Adipocyte (in vitro differentiated cells): Measurements from ENCODE around the gene TMPRSS4.

ENCODE experiments used
- DNase-seq: peaks from one replicate; pipeline ENCODE4 v3.0.0-alpha.2; 2015; ENCODE audit warnings: low read depth
- H3K27me3 ChIP-seq: replicated peaks from 2 replicates; pipeline ENCODE4 v1.7.0; 2013; ENCODE audit warnings: mild to moderate bottlenecking, low read length, moderate library complexity; ENCODE audit not compliant: control insufficient read depth, insufficient read depth
- H3K36me3 ChIP-seq: 2 replicates; pipeline ENCODE4 v1.7.0; 2013; ENCODE audit warnings: low read length, mild to moderate bottlenecking, moderate library complexity; ENCODE audit not compliant: control insufficient read depth, insufficient read depth, severe bottlenecking
- H3K4me1 ChIP-seq: 2 replicates; pipeline ENCODE4 v1.7.0; 2013; ENCODE audit warnings: mild to moderate bottlenecking, low read length, moderate library complexity; ENCODE audit not compliant: control insufficient read depth, insufficient read depth
- H3K4me3 ChIP-seq: 2 replicates; pipeline ENCODE4 v1.7.0; 2013; ENCODE audit warnings: mild to moderate bottlenecking, low read length, moderate library complexity
- H3K9ac ChIP-seq: 2 replicates; pipeline ENCODE4 v1.7.0; 2013; ENCODE audit warnings: mild to moderate bottlenecking, low read length, moderate library complexity
- H3K9me3 ChIP-seq: 2 replicates; pipeline ENCODE4 v1.7.0; 2013; ENCODE audit warnings: mild to moderate bottlenecking, low read length, moderate library complexity; ENCODE audit not compliant: control insufficient read depth

TMPRSS4 gene

GRCh38 chr11:118129471-118130172 is 52.7 kb downstream of the TMPRSS4 start:
- no peaks in the 10 kb centered on the region for H3K9me3 ChIP-seq
- no peak for DNase-seq
- H3K27me3 ChIP-seq, result peaks cover 23% of the 10 kb centered on the region
- no peak overlapping the region for H3K9ac ChIP-seq
- H3K4me3 ChIP-seq, result no peak overlapping the region
- no peaks in the 10 kb centered on the region for H3K36me3 ChIP-seq
- no peaks in the 10 kb centered on the region for H3K4me1 ChIP-seq

- H3K36me3 ChIP-seq, result no peaks in the 10 kb centered on the region
- no peaks in the 10 kb centered on the region for H3K9me3 ChIP-seq
- H3K9ac ChIP-seq, result no peak overlapping the region
- no peak overlapping the region for H3K4me3 ChIP-seq
- no peak for DNase-seq
- peaks cover 45% of the 10 kb centered on the region for H3K27me3 ChIP-seq
- no peaks in the 10 kb centered on the region for H3K4me1 ChIP-seq
Observed at GRCh38 chr11:118132385-118133151, 55.7 kb downstream of the TMPRSS4 start.

- Histone ChIP-seq H3K36me3 (no peaks in the 10 kb centered on the region), H3K9me3 (no peaks in the 10 kb centered on the region), H3K4me1 (no peaks in the 10 kb centered on the region), H3K9ac (no peak overlapping the region), H3K4me3 (no peak overlapping the region), H3K27me3 (peaks cover 54% of the 10 kb centered on the region)
- no peak for DNase-seq
Observed at GRCh38 chr11:118133816-118134215, 56.9 kb downstream of the TMPRSS4 start.

GRCh38 chr11:118135051-118135795 is 58.3 kb downstream of the TMPRSS4 start:
- Histone ChIP-seq H3K9me3 (no peaks in the 10 kb centered on the region), H3K9ac (no peak overlapping the region), H3K4me1 (no peaks in the 10 kb centered on the region), H3K36me3 (no peaks in the 10 kb centered on the region), H3K27me3 (peaks cover 59% of the 10 kb centered on the region), H3K4me3 (no peak overlapping the region)
- DNase-seq, result no peak

GRCh38 chr11:118135796-118136165 is 58.9 kb downstream of the TMPRSS4 start:
- Histone ChIP-seq H3K9ac (no peak overlapping the region), H3K4me3 (no peak overlapping the region), H3K27me3 (peaks cover 65% of the 10 kb centered on the region), H3K36me3 (no peaks in the 10 kb centered on the region), H3K9me3 (no peaks in the 10 kb centered on the region), H3K4me1 (no peaks in the 10 kb centered on the region)
- no peak for DNase-seq

- H3K27me3 ChIP-seq, result peaks cover 70% of the 10 kb centered on the region
- H3K36me3 ChIP-seq, result no peaks in the 10 kb centered on the region
- DNase-seq, result no peak
- no peaks in the 10 kb centered on the region for H3K9me3 ChIP-seq
- H3K4me1 ChIP-seq, result no peaks in the 10 kb centered on the region
- no peak overlapping the region for H3K4me3 ChIP-seq
- no peak overlapping the region for H3K9ac ChIP-seq
Observed at GRCh38 chr11:118136341-118136740, 59.5 kb downstream of the TMPRSS4 start.

- no peaks in the 10 kb centered on the region for H3K4me1 ChIP-seq
- no peak overlapping the region for H3K9ac ChIP-seq
- DNase-seq, result no peak
- H3K36me3 ChIP-seq, result no peaks in the 10 kb centered on the region
- H3K9me3 ChIP-seq, result no peaks in the 10 kb centered on the region
- peaks cover 72% of the 10 kb centered on the region for H3K27me3 ChIP-seq
- H3K4me3 ChIP-seq, result no peak overlapping the region
Observed at GRCh38 chr11:118136801-118137200, 59.9 kb downstream of the TMPRSS4 start.

- no peaks in the 10 kb centered on the region for H3K4me1 ChIP-seq
- DNase-seq, result no peak
- H3K9ac ChIP-seq, result no peak overlapping the region
- no peak overlapping the region for H3K4me3 ChIP-seq
- no peaks in the 10 kb centered on the region for H3K9me3 ChIP-seq
- H3K27me3 ChIP-seq, result peaks cover 84% of the 10 kb centered on the region
- no peaks in the 10 kb centered on the region for H3K36me3 ChIP-seq
Observed at GRCh38 chr11:118138839-118139420, 62.1 kb downstream of the TMPRSS4 start.

- no peaks in the 10 kb centered on the region for H3K4me1 ChIP-seq
- H3K4me3 ChIP-seq, result no peak overlapping the region
- no peak for DNase-seq
- no peak overlapping the region for H3K9ac ChIP-seq
- peaks cover 86% of the 10 kb centered on the region for H3K27me3 ChIP-seq
- no peaks in the 10 kb centered on the region for H3K36me3 ChIP-seq
- H3K9me3 ChIP-seq, result no peaks in the 10 kb centered on the region
Observed at GRCh38 chr11:118139578-118139977, 62.7 kb downstream of the TMPRSS4 start.

GRCh38 chr11:118142081-118142480 is 65.2 kb downstream of the TMPRSS4 start:
- no peak overlapping the region for H3K4me3 ChIP-seq
- H3K4me1 ChIP-seq, result peaks cover 3% of the 10 kb centered on the region
- no peaks in the 10 kb centered on the region for H3K9me3 ChIP-seq
- no peak overlapping the region for H3K9ac ChIP-seq
- no peak for DNase-seq
- no peaks in the 10 kb centered on the region for H3K36me3 ChIP-seq
- H3K27me3 ChIP-seq, result peaks cover 79% of the 10 kb centered on the region

- DNase-seq, result no peak
- no peaks in the 10 kb centered on the region for H3K9me3 ChIP-seq
Observed at GRCh38 chr11:118142809-118143208, 65.9 kb downstream of the TMPRSS4 start.

More at GRCh38 chr11:118142809-118143208, 65.9 kb downstream of the TMPRSS4 start:
- H3K27me3 ChIP-seq, result peaks cover 82% of the 10 kb centered on the region
- H3K4me1 ChIP-seq, result peaks cover 3% of the 10 kb centered on the region
- H3K36me3 ChIP-seq, result no peaks in the 10 kb centered on the region
- no peak overlapping the region for H3K4me3 ChIP-seq
- H3K9ac ChIP-seq, result no peak overlapping the region
